Measurements from ENCODE around the gene GAPVD1. TPM values are rescaled to one million over a fixed set of nuclear protein-coding genes. Genes with fewer than 3 reads are reported as not detected.

The GAPVD1 gene
- total RNA-seq, 4 donors from 2014 or later: 50.9 to 79.0 (median 53.4) TPM

DNA sequence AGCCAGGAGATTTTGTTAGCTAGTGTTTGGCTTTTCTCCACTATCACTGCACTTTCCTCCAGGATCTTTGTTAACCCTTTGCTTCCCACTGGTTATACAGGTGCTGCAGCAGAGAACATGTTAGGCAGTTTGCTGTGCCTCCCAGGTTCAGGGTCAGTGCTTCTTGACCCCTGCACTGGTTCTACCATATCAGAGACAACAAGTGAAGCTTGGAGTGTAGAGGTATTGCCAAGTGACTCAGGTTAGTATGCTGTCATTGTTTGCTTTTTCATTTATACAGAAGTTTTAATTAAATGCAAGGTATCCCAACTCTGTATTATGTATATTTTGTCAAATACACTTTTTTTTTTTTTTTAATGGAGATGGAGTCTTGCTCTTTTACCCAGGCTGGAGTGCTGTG, 68.4 kb downstream of the GAPVD1 start:
- DNase-seq (ENCODE audit: low spot score in 2 of 2): no peak
- no peak overlapping the region for H3K4me3 ChIP-seq (ENCODE audit: low read depth, poor library complexity, severe bottlenecking)
- TF ChIP-seq, protein P1, sequence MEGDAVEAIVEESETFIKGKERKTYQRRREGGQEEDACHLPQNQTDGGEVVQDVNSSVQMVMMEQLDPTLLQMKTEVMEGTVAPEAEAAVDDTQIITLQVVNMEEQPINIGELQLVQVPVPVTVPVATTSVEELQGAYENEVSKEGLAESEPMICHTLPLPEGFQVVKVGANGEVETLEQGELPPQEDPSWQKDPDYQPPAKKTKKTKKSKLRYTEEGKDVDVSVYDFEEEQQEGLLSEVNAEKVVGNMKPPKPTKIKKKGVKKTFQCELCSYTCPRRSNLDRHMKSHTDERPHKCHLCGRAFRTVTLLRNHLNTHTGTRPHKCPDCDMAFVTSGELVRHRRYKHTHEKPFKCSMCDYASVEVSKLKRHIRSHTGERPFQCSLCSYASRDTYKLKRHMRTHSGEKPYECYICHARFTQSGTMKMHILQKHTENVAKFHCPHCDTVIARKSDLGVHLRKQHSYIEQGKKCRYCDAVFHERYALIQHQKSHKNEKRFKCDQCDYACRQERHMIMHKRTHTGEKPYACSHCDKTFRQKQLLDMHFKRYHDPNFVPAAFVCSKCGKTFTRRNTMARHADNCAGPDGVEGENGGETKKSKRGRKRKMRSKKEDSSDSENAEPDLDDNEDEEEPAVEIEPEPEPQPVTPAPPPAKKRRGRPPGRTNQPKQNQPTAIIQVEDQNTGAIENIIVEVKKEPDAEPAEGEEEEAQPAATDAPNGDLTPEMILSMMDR (IDR thresholded peaks at IDR 0.05): no peak
- TF ChIP-seq POLR2A (IDR thresholded peaks at IDR 0.05): no peak
- intact Hi-C loops (cut with DNase I; ENCODE audit: low total_unique reads): no loop called here

DNA sequence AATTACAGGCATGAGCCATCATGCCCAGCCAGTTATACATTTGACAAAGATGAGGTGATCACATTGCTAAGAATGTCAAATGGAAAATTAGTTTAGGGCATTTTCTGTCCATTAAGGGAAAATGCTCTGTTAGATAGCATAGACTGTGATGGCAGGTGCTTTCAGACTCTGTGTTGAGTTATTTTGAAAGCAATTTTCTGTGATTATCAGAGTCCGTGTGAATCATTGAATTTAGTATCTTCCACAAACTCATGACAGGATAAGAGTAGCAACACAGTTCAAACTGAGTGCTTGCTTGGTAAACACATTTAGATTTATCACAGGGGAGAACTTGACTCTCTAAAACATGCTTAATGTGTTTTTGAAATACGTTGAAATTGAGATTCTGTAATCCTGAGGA, 69.0 kb downstream of the GAPVD1 start:
- intact Hi-C loops (cut with DNase I; ENCODE audit: low total_unique reads): no loop called here

DNA sequence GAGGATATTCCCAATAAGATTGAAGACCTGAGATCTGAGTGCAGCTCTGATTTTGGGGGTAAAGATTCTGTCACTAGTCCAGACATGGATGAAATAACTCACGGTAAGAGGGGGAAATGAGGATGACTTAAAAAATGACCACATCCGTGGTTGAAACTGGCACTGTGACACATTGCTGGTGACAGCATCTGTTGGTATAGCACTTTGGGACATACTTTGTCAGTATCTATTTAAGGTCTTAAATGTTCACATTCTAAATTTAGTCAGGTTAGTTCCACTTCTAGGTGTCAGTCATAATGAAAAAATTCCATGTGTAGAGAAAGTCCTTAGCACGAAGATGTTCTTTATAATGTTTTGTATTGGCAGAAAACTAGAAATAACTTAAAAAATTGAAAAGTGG, 70.9 kb downstream of the GAPVD1 start:
- DNase-seq (ENCODE audit: low spot score in 2 of 2): no peak
- WGBS, 2 donors: 86 to 88% methylated on average over 3 of the region's 3 CpGs
- intact Hi-C loops (cut with DNase I; ENCODE audit: low total_unique reads): no loop called here
- H3K4me3 ChIP-seq (ENCODE audit: low read depth, poor library complexity, severe bottlenecking): no peak overlapping the region
- TF ChIP-seq POLR2A (IDR thresholded peaks at IDR 0.05): no peak
- TF ChIP-seq, protein P1 (IDR thresholded peaks at IDR 0.05): no peak

More for the DNA sequence above, 69.0 kb downstream of the GAPVD1 start:
- WGBS, 2 donors: 93% methylated on average over 2 of the region's 2 CpGs
- TF ChIP-seq POLR2A (IDR thresholded peaks at IDR 0.05): no peak
- TF ChIP-seq, protein P1 (IDR thresholded peaks at IDR 0.05): no peak
- no peak overlapping the region for H3K4me3 ChIP-seq (ENCODE audit: low read depth, poor library complexity, severe bottlenecking)
- DNase-seq (ENCODE audit: low spot score in 2 of 2): no peak

DNA sequence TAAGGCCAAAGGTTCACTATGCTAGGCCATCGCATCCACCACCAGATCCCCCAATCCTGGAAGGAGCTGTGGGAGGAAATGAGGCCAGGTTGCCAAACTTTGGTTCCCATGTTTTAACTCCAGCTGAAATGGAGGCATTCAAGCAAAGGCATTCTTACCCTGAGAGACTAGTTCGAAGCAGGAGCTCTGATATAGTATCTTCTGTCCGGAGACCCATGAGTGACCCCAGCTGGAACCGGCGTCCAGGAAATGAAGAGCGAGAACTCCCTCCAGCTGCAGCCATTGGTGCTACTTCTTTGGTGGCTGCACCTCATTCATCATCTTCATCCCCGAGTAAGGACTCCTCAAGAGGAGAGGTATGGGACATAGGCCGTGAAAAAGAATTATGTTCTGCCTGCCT, 75.6 kb downstream of the GAPVD1 start:
- H3K4me3 ChIP-seq (ENCODE audit: low read depth, poor library complexity, severe bottlenecking): no peak overlapping the region
- DNase-seq (ENCODE audit: low spot score in 2 of 2): no peak
- intact Hi-C loops (cut with DNase I; ENCODE audit: low total_unique reads): no loop called here
- 88 to 92% methylated on average over 8 of the region's 8 CpGs for WGBS, 2 donors
- TF ChIP-seq, protein P1 (IDR thresholded peaks at IDR 0.05): no peak
- no peak for TF ChIP-seq POLR2A (IDR thresholded peaks at IDR 0.05)

DNA sequence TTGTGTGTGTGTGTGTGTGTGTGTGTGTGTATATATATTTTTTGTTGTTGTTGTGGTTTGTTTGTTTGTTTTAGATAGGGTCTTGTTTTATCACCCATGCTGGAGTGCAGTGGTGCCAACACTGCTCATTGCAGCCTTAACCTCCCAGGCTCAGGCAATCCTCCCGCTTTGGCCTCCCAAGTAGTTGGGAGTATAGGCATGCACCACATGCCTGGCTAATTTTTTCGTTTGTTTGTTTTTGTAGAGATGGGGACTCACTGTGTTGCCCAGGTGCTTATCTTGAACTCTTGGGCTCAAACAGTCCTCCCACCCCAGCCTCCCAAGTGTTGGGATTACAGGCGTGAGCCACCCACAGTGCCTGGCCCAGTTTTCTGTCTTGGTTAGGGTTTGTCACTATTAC, 77.3 kb downstream of the GAPVD1 start:
- no peak for DNase-seq (ENCODE audit: low spot score in 2 of 2)
- H3K4me3 ChIP-seq (ENCODE audit: low read depth, poor library complexity, severe bottlenecking): no peak overlapping the region
- TF ChIP-seq, protein P1 (IDR thresholded peaks at IDR 0.05): no peak
- no peak for TF ChIP-seq POLR2A (IDR thresholded peaks at IDR 0.05)
- intact Hi-C loops (cut with DNase I; ENCODE audit: low total_unique reads): no loop called here
- 86 to 88% methylated on average over 3 of the region's 3 CpGs for WGBS, 2 donors

DNA sequence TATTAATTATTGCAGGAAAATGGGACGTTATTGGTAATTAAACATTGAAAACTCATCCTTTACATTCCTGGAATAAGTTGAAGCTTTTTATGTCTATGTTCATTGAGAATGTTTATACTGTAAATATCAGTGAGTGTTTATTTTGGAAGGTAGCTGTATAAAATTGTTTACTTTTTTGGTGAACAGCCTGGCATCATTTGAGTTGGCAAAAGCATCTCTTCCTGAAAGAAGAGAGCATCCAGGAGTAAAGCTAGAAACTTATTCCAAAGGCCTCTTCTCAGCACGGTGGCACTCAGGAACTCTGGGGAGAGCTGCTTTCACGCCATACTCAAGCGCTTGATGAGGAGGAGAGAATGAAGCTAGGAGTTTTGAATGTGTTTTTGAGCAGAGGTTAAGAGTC, 79.9 kb downstream of the GAPVD1 start:
- intact Hi-C loops (cut with DNase I; ENCODE audit: low total_unique reads): no loop called here
- whole genome bisulfite sequencing, 2 donors: 88 to 90% methylated on average over 4 of the region's 4 CpGs
- TF ChIP-seq POLR2A (IDR thresholded peaks at IDR 0.05): no peak
- TF ChIP-seq, protein P1 (IDR thresholded peaks at IDR 0.05): no peak
- no peak overlapping the region for H3K4me3 ChIP-seq (ENCODE audit: low read depth, poor library complexity, severe bottlenecking)
- DNase-seq (ENCODE audit: low spot score in 2 of 2): no peak

Measured in lower leg skin (tissue), 4 donors.